GM21737 (cell line): ENCODE results near the gene KCNJ6.

Source experiments
- ATAC-seq: cut with Tn5 transposase; IDR thresholded peaks from one replicate; pipeline ENCODE4 v1.9.1; 2021; ENCODE audit warnings: mild to moderate bottlenecking, moderate library complexity; ENCODE audit not compliant: unreplicated experiment

The KCNJ6 gene

GRCh38 chr21:37907076-37907475 lies 9.2 kb downstream of the KCNJ6 start:
- ATAC-seq: no peak

DNA sequence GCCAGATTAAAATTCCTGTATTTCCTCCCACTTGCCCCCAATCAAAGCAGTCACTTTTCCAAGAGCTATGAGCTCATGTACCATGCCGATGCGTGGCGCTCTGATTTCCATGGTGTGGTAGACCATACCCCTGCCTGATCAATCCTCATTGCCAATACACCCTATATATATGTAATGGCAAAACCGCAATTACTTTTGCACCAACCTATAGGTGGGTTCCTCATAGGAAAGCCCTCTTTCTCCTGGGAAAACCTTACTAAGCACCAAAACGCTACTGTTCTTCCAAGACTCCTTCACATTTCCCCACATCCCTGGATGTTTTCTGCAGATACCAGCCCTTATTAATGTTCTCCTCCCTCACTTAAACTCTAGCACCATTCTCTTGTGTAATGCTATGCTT lies 11.0 kb downstream of the KCNJ6 start:
- no peak for ATAC-seq

DNA sequence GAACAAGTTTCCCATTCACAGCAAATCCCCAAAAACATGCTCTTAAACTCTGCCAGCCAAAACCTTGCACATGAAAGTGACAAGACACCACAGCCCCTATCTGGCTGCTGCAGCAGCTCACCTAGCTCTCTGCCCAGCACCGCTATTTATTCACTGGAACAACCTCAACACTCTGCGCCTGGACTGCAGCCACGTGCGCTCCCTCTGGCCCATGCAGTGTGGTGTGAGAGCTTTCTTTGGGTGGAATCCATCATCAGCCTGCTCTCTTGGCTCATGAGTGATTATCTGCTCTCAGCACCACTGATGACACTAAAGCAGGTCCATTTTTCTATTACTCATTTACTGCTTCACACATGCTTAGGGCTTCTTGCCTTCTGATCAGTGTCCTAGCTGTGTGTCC lies 11.4 kb downstream of the KCNJ6 start:
- no peak for ATAC-seq

DNA sequence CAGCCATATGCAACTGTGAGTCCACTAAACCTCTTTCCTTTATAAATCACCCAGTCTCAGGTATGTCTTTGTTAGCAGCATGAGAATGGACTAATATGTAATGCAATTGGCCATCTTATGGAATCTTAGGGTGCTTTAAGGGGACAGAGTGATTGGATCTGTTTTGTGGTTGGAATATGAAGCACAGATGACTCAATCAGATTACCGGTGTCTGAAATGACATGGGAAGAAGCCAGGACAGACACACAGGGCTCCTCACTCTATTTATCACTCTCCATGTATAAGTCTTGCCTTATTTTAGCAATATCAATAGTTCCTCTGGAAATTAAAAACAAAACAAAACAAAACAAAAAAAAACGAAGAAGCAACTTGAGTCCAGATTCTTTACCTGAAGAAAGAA lies 12.9 kb downstream of the KCNJ6 start:
- ATAC-seq: no peak

DNA sequence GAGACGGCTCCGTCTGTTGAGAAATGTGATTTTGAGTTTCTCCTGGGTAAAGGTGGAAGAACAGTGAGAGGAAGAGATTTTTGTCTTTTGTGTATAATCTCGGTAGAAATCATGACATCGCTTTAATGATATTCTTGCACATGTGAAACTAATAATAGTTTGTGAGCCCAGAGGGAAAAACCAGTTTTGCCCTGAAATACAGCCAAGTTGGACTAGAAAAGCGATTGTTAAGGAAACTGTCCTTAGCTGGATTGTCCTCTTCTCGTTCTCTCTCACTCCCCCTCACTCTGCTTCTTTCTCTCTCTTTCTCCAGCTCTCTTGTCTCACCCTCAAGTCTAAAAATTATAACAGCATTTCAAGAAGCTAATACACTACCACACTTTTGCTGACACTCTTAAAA lies 17.1 kb downstream of the KCNJ6 start:
- ATAC-seq: no peak

GRCh38 chr21:37896788-37897187 lies 19.5 kb downstream of the KCNJ6 start:
- ATAC-seq: no peak

DNA sequence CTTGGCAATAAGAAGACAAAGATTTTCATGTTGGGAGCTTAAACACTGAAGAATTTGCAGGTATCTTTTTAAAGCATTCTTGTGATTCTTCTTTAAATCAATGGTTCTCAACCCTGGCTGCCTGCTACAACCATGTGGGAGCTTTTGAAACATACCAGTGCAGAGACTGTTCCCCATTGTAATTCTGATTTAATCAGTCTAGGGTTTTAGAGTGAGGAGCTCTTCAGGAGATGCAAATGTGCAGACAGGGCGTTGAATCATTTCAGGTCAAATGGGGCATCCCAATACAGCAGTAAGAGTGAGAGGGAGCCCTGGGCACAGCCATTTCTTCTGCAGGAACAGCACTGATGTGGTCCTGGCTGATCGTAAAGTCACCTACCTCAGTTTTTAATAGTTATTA lies 24.3 kb downstream of the KCNJ6 start:
- no peak for ATAC-seq

GRCh38 chr21:37888659-37889058 lies 27.6 kb downstream of the KCNJ6 start:
- no peak for ATAC-seq

DNA sequence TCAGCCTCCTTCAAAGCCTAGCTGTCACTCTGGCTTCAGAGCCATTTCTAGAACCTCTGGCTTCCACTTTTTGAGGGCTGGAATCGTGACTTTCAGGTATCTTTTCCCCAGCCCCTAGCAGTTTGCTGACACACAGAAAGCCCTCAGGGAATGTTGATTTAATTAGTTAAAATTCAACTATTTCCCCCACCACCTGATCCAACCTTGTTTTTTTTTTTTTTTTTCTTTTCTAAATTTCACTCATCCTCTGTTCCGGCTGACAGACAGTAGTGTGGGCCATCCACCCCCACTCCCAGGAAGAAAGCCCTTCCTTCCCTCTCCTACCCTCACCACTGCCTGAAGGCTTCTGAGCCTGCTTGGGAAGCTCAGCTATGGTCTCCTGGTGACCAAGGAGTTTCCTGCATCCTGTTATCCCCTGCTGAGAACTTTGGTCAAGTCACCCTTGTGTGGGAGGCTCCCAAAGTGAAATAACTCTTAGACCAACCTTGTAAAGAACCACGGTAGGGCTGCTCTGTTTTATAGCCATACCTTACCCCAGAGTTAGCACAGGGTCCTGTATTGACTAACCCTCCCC lies 29.4 kb downstream of the KCNJ6 start:
- ATAC-seq: no peak

- ATAC-seq: no peak
Observed at GRCh38 chr21:37886120-37886519, 30.1 kb downstream of the KCNJ6 start.

GRCh38 chr21:37878946-37879660 lies 37.2 kb downstream of the KCNJ6 start:
- no peak for ATAC-seq

DNA sequence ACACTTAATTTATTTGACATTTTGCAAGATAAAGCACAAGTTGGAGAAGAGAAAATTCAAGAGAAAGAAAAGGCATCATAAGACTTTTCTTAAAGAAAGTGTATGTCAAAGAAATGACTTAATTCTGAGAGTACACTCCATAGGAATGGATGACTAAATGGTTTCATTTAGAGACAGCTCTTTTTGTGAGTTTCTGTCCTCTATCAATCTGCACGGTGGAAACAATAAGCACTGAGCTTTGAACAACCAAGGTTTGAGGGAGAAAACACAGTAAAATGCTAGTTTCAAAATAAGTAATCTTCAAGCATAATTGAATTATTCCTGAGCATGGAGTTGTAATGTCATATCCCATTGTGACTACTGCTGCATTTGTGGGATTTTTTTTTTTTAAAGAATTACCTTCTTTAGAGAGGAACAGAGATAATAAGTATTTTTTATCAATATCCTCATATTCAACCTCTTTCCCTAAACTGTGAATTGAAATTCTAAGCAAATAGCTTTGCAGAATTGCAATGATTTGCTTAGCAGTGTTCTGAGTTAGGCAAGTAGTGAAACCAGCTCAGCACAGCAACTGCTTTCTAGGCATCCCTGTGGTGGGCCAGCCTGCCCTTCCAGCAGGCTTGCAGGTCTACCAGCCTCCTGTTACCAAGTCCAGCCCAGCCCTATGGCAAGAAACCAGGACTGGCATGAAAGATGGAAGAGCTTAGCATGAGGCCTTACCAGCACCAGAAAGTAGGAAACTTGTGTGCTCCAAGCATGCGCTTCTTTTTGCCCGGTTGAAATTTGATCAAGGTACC lies 38.2 kb downstream of the KCNJ6 start:
- no peak for ATAC-seq

- ATAC-seq: no peak
Observed at GRCh38 chr21:37877171-37877570, 39.1 kb downstream of the KCNJ6 start.

DNA sequence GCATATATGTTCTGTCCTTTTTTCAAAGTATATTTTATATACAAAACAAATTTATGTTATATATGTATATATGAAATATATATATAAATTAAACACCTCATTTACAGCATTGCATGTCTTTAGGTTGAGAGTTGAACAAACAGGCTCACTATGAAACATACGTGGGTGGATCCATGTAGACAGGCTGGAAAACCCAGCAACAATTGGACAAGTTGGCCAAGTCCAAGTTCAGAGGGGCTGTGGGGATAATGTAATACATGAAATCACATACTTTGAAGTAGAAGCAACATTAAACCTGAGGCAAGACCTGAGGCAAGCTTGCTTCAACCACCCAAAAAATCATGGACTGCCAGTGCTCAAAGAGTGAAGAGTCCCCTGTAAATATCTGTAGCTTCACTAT lies 39.7 kb downstream of the KCNJ6 start:
- ATAC-seq: no peak

- no peak for ATAC-seq
Observed at GRCh38 chr21:37874904-37875780, 41.1 kb downstream of the KCNJ6 start.

DNA sequence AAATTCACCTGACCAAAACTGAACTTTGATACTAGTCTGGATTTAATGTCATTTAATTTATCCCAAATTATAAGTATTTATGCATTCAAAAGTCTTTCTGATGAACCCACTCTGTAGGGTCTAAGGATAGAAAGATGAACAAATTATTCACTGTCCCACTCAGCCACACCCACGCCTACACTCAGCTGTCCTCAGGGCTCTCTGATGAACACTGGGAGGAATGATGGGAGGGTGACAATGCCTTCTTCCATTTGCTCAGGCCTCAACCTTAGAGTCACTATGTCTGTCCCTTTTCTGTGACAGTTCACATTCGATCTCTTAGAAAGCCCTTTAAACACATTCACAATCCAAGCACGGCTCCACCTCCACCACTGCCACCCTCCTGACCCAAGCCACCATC lies 41.8 kb downstream of the KCNJ6 start:
- no peak for ATAC-seq

DNA sequence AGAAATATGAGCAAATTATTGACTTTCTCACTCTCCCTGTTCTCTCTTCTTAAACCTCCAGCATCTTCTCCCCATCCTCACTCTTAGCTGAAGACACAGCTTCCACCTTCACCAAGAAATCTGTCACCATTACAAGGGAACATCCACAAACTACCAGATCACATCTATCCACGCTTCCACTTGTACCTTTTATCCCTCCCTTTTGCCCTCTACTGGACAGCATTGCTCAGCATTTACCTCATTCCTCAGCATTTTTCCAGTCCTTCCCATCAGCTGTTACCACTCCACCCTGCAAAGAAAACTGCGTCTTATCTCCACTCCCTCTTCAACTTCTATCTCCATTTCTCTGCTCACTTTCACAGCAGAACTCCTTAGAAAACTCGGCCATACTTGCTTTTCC lies 42.6 kb downstream of the KCNJ6 start:
- no peak for ATAC-seq

- no peak for ATAC-seq
Observed at GRCh38 chr21:37871121-37871862, 45.0 kb downstream of the KCNJ6 start.

DNA sequence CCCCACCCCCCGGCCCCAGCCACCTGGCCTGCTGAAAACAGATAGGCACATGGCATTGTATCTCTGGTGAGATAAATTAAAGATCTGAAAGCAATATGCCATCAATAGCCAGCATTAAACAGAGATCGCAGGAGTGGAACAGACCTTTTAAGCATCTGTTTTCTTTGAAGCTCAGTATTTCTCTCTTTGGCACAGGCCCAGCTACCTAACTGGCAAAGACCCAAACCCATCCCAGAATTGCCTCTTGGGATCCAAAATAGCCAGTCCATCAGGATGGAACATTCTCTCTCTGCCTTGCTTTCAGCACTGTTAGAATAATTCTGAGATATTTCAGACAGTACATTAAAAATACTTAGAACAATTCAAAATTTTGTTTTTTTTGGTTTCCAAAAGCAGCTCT lies 46.0 kb downstream of the KCNJ6 start:
- no peak for ATAC-seq

GRCh38 chr21:37869661-37870060 lies 46.6 kb downstream of the KCNJ6 start:
- no peak for ATAC-seq
